ENCODE results near the gene SLC24A3. TPM values are rescaled to one million over a fixed set of nuclear protein-coding genes. Genes with fewer than 3 reads are reported as not detected.

SLC24A3 gene
- total and polyA plus RNA-seq, 7 donors = 0.92 to 20.8 (median 13.5) TPM

- 95 to 96% methylated on average over 4 of the region's 4 CpGs for WGBS, 2 donors
- intact Hi-C loops (cut with DNase I) = loop anchor here (2.0 to 5.0 kb wide), 4 partner anchors 53 to 168 kb away; no protein-coding TSS in a partner anchor
- Histone ChIP-seq H3K27me3 (no peaks in the 10 kb centered on the region), H3K4me1 (peaks cover 0 to 60% (median 53%) of the 10 kb centered on the region in 4 donors), H3K36me3 (no peaks in the 10 kb centered on the region), H3K27ac (peak overlapping the region in 2 of 4 donors; percentile 68 to 71), H3K4me3 (no peak overlapping the region), H3K9me3 (no peaks in the 10 kb centered on the region)
- DNase-seq = no peak
- TF ChIP-seq POLR2AphosphoS5 (IDR thresholded peaks at IDR 0.05) = no peak
- TF ChIP-seq EP300 (IDR thresholded peaks at IDR 0.05) = no peak
- no peak for TF ChIP-seq CTCF (IDR thresholded peaks at IDR 0.05)
- no peak for TF ChIP-seq POLR2A (IDR thresholded peaks at IDR 0.05)
Measured at GRCh38 chr20:19289451-19289850, 77.0 kb downstream of the SLC24A3 start.

GRCh38 chr20:19291024-19291817 is 78.8 kb downstream of the SLC24A3 start:
- DNase-seq = no peak
- whole genome bisulfite sequencing, 2 donors = 86 to 90% methylated on average over 11 of the region's 11 CpGs
- Histone ChIP-seq H3K36me3 (no peaks in the 10 kb centered on the region), H3K27me3 (no peaks in the 10 kb centered on the region), H3K4me3 (no peak overlapping the region), H3K9me3 (no peaks in the 10 kb centered on the region), H3K27ac (peak overlapping the region in 1 of 4 donors; percentile 37), H3K4me1 (peaks cover 0 to 43% (median 35%) of the 10 kb centered on the region in 4 donors)
- intact Hi-C loops (cut with DNase I) = no loop called here
- no peak for TF ChIP-seq CTCF (IDR thresholded peaks at IDR 0.05)
- TF ChIP-seq POLR2A (IDR thresholded peaks at IDR 0.05) = no peak
- TF ChIP-seq POLR2AphosphoS5 (IDR thresholded peaks at IDR 0.05) = no peak
- TF ChIP-seq EP300 (IDR thresholded peaks at IDR 0.05) = no peak

GRCh38 chr20:19291818-19292132 is 79.3 kb downstream of the SLC24A3 start:
- TF ChIP-seq EP300 (IDR thresholded peaks at IDR 0.05) (no peak), POLR2AphosphoS5 (IDR thresholded peaks at IDR 0.05) (no peak), CTCF (IDR thresholded peaks at IDR 0.05) (no peak), POLR2A (IDR thresholded peaks at IDR 0.05) (no peak)
- H3K27me3 ChIP-seq = no peaks in the 10 kb centered on the region
- no peak for DNase-seq
- H3K4me1 ChIP-seq = peaks cover 0 to 40% (median 32%) of the 10 kb centered on the region in 4 donors
- H3K27ac ChIP-seq = no peak overlapping the region
- H3K9me3 ChIP-seq = no peaks in the 10 kb centered on the region
- WGBS, 2 donors = 98 to 100% methylated on average over 2 of the region's 2 CpGs
- H3K4me3 ChIP-seq = no peak overlapping the region
- H3K36me3 ChIP-seq = no peaks in the 10 kb centered on the region
- intact Hi-C loops (cut with DNase I) = no loop called here

GRCh38 chr20:19292254-19292653 is 79.8 kb downstream of the SLC24A3 start:
- H3K4me3 ChIP-seq = no peak overlapping the region
- no peaks in the 10 kb centered on the region for H3K36me3 ChIP-seq
- no peak for DNase-seq
- H3K4me1 ChIP-seq = peaks cover 0 to 40% (median 32%) of the 10 kb centered on the region in 4 donors
- intact Hi-C loops (cut with DNase I) = no loop called here
- H3K27ac ChIP-seq = no peak overlapping the region
- whole genome bisulfite sequencing, 2 donors = 91 to 92% methylated on average over 7 of the region's 7 CpGs
- H3K9me3 ChIP-seq = no peaks in the 10 kb centered on the region
- TF ChIP-seq CTCF (IDR thresholded peaks at IDR 0.05) (no peak), EP300 (IDR thresholded peaks at IDR 0.05) (no peak), POLR2A (IDR thresholded peaks at IDR 0.05) (no peak), POLR2AphosphoS5 (IDR thresholded peaks at IDR 0.05) (no peak)
- no peaks in the 10 kb centered on the region for H3K27me3 ChIP-seq

All from sigmoid colon (tissue), 7 donors.